ENCODE results near the gene CLDND2. TPM values are rescaled to one million over a fixed set of nuclear protein-coding genes. Genes with fewer than 3 reads are reported as not detected.

The CLDND2 gene
- total RNA-seq, 1 experiment from 2014 or later: 0.95 TPM

GRCh38 chr19:51354103-51354741 is 14.6 kb downstream of the CLDND2 start:
- H3K4me3 ChIP-seq (ENCODE audit: low read depth in 2 of 2, low read length in 2 of 2): no peak overlapping the region
- H3K36me3 ChIP-seq (ENCODE audit: control insufficient read depth, insufficient read depth, low read length): no peaks in the 10 kb centered on the region
- ChIA-PET POLR2A (no interaction called here), CTCF (no interaction called here)
- in situ Hi-C loops (cut with HindIII; ENCODE audit: low pct_unique_long_range_greater_than_20kb, low sequenced_read_pairs): no loop called here
- H3K27me3 ChIP-seq (ENCODE audit: control insufficient read depth, insufficient read depth, low read length): no peaks in the 10 kb centered on the region
- no peak overlapping the region for H3K27ac ChIP-seq (ENCODE audit: low read length)
- H3K4me1 ChIP-seq (ENCODE audit: control insufficient read depth, insufficient read depth, low read length): no peaks in the 10 kb centered on the region
- BruUV-seq (replicated peaks): no TSS peak
- intact Hi-C loops (cut with micrococcal nuclease; ENCODE audit: unreplicated experiment): no loop called here
- H3K9me3 ChIP-seq (ENCODE audit: control insufficient read depth, insufficient read depth, low read depth, low read length): no peaks in the 10 kb centered on the region
- DNase-seq (ENCODE audit: low read depth, low spot score): no peak
- no peak for TF ChIP-seq POLR2AphosphoS5 (IDR thresholded peaks at IDR 0.05; ENCODE audit: low read depth, low read length)
- ATAC-seq: no peak

GRCh38 chr19:51352783-51353360 is 15.9 kb downstream of the CLDND2 start:
- no peak for TF ChIP-seq REST (IDR thresholded peaks at IDR 0.05; ENCODE audit: insufficient read depth in 1 of 2, low read depth in 2 of 2, low read length in 1 of 2)
- no peak for TF ChIP-seq SIN3A (IDR thresholded peaks at IDR 0.05; ENCODE audit: borderline replicate concordance, insufficient read depth, low read depth, low read length)
- TF ChIP-seq POLR2AphosphoS5 (IDR thresholded peaks at IDR 0.05; ENCODE audit: low read depth, low read length): no peak
- no peak for TF ChIP-seq CTCF (IDR thresholded peaks at IDR 0.05)
- no peak for TF ChIP-seq TCF7L2 (IDR thresholded peaks at IDR 0.05; ENCODE audit: low read depth, low read length)
- H3K4me1 ChIP-seq (ENCODE audit: control insufficient read depth, insufficient read depth, low read length): no peaks in the 10 kb centered on the region
- H3K36me3 ChIP-seq (ENCODE audit: control insufficient read depth, insufficient read depth, low read length): no peaks in the 10 kb centered on the region; the same call in 1 of the 2 replicates
- H3K27ac ChIP-seq (ENCODE audit: low read length): no peak overlapping the region
- no peak for ATAC-seq
- ChIA-PET CTCF (no interaction called here), POLR2A (no interaction called here)
- H3K9me3 ChIP-seq (ENCODE audit: control insufficient read depth, insufficient read depth, low read depth, low read length): no peaks in the 10 kb centered on the region
- in situ Hi-C loops (cut with HindIII; ENCODE audit: low pct_unique_long_range_greater_than_20kb, low sequenced_read_pairs) (no loop called here), intact Hi-C loops (cut with micrococcal nuclease; ENCODE audit: unreplicated experiment) (no loop called here)
- no TSS peak for BruUV-seq (replicated peaks)
- no peaks in the 10 kb centered on the region for H3K27me3 ChIP-seq (ENCODE audit: control insufficient read depth, insufficient read depth, low read length)
- no peak for DNase-seq (ENCODE audit: low read depth, low spot score)
- H3K4me3 ChIP-seq (ENCODE audit: low read depth in 2 of 2, low read length in 2 of 2): no peak overlapping the region

GRCh38 chr19:51351266-51351990 is 17.4 kb downstream of the CLDND2 start:
- no peak for TF ChIP-seq SIN3A (IDR thresholded peaks at IDR 0.05; ENCODE audit: borderline replicate concordance, insufficient read depth, low read depth, low read length)
- TF ChIP-seq POLR2AphosphoS5 (IDR thresholded peaks at IDR 0.05; ENCODE audit: low read depth, low read length): no peak
- H3K27ac ChIP-seq (ENCODE audit: low read length): no peak overlapping the region
- H3K4me3 ChIP-seq (ENCODE audit: low read depth in 2 of 2, low read length in 2 of 2): no peak overlapping the region
- in situ Hi-C loops (cut with HindIII; ENCODE audit: low pct_unique_long_range_greater_than_20kb, low sequenced_read_pairs): no loop called here
- ChIA-PET CTCF (no interaction called here), POLR2A (no interaction called here)
- no peaks in the 10 kb centered on the region for H3K4me1 ChIP-seq (ENCODE audit: control insufficient read depth, insufficient read depth, low read length)
- no peaks in the 10 kb centered on the region for H3K9me3 ChIP-seq (ENCODE audit: control insufficient read depth, insufficient read depth, low read depth, low read length)
- BruUV-seq (replicated peaks): no TSS peak
- intact Hi-C loops (cut with micrococcal nuclease; ENCODE audit: unreplicated experiment): no loop called here
- no peak for DNase-seq (ENCODE audit: low read depth, low spot score)
- no peak for ATAC-seq
- no peaks in the 10 kb centered on the region for H3K27me3 ChIP-seq (ENCODE audit: control insufficient read depth, insufficient read depth, low read length)
- H3K36me3 ChIP-seq (ENCODE audit: control insufficient read depth, insufficient read depth, low read length): no peaks in the 10 kb centered on the region; the same call in 1 of the 2 replicates
